SU-DHL-6 (cell line): ENCODE results near the gene EPB41L1.

Experiments
- CTCF ChIP-seq: fragments of 200-600 bp; sonication (generic); IDR thresholded peaks from one replicate; pipeline ENCODE4 v1.5.1; 2017; ENCODE audit warnings: antibody characterized with exemption, mild to moderate bottlenecking, low read length, moderate library complexity; ENCODE audit not compliant: insufficient read depth, poor library complexity, severe bottlenecking
- EZH2phosphoT487 ChIP-seq: fragments of 200-600 bp; sonication (generic), shearing (Covaris generic); conservative IDR thresholded peaks from 2 replicates; pipeline ENCODE4 v1.6.1; 2018; ENCODE audit warnings: mild to moderate bottlenecking, antibody characterized with exemption, low read length, moderate library complexity, mixed read lengths

GRCh38 chr20:36271639-36272546, 117.4 kb downstream of the EPB41L1 start:
- TF ChIP-seq EZH2phosphoT487 (no peak), CTCF (no peak)
